Smooth muscle cell (in vitro differentiated cells): Measurements from ENCODE around the gene NKTR. TPM values are rescaled to one million over a fixed set of nuclear protein-coding genes. Genes with fewer than 3 reads are reported as not detected.
"Not testable (repeated sequence)": the region's sequence is repeated elsewhere in the genome, so short reads cannot be mapped to it uniquely, and the experiment has no call there.

ENCODE experiments used
- DNase-seq: peaks from one replicate; lab custom pipeline; 2025; ENCODE audit not compliant: unreplicated experiment; lab: John Stamatoyannopoulos, UW
- H2AFZ ChIP-seq: fragments of 200-600 bp; sonication (generic); 2 replicates; pipeline ENCODE4 v1.6.0; 2016; ENCODE audit warnings: antibody characterized with exemption, low read depth, mild to moderate bottlenecking
- H3F3A ChIP-seq: fragments of 200-600 bp; sonication (generic); 2 replicates; pipeline ENCODE4 v1.6.0; 2017; ENCODE audit warnings: antibody characterized with exemption, low read depth
- H3K27ac ChIP-seq: fragments of 200-600 bp; sonication (generic); 2 replicates; pipeline ENCODE4 v1.5.1; 2016; ENCODE audit warnings: low read depth, mild to moderate bottlenecking
- H3K27me3 ChIP-seq: fragments of 200-600 bp; sonication (generic); 2 replicates; pipeline ENCODE4 v1.6.1; 2016; ENCODE audit warnings: low read depth, mild to moderate bottlenecking
- H3K36me3 ChIP-seq: fragments of 200-600 bp; sonication (generic); 2 replicates; pipeline ENCODE4 v1.5.1; 2016; ENCODE audit warnings: low read depth
- H3K4me1 ChIP-seq: fragments of 200-600 bp; sonication (generic); 2 replicates; pipeline ENCODE4 v1.5.1; 2016; ENCODE audit warnings: low read depth
- H3K4me2 ChIP-seq: fragments of 200-600 bp; sonication (generic); 2 replicates; pipeline ENCODE4 v1.6.0; 2016; ENCODE audit warnings: mild to moderate bottlenecking
- H3K4me3 ChIP-seq: fragments of 200-600 bp; sonication (generic); 2 replicates; pipeline ENCODE4 v1.5.1; 2016; ENCODE audit warnings: mild to moderate bottlenecking
- H3K79me2 ChIP-seq: fragments of 200-600 bp; sonication (generic); 2 replicates; pipeline ENCODE4 v1.6.0; 2016; ENCODE audit warnings: low read depth, mild to moderate bottlenecking
- H3K9ac ChIP-seq: fragments of 200-600 bp; sonication (generic); 2 replicates; pipeline ENCODE4 v1.6.0; 2016; ENCODE audit warnings: low read depth
- H3K9me3 ChIP-seq: fragments of 200-600 bp; sonication (generic); replicated peaks from 2 replicates; pipeline ENCODE4 v1.5.1; 2016; ENCODE audit warnings: low read depth
- H4K20me1 ChIP-seq: fragments of 200-600 bp; sonication (generic); 2 replicates; pipeline ENCODE4 v1.6.0; 2016; ENCODE audit warnings: low read depth
- CTCF ChIP-seq: fragments of 200-600 bp; sonication (generic); IDR thresholded peaks from 2 replicates; pipeline ENCODE4 v1.5.1; 2017; ENCODE audit warnings: borderline replicate concordance, mild to moderate bottlenecking, antibody characterized with exemption; ENCODE audit not compliant: insufficient read depth, poor library complexity, severe bottlenecking
- WGBS: methylation state at CpG from one replicate; pipeline ENCODE4 v1.1.7; 2016; ENCODE audit warnings: low lambda C conversion rate; 5-methylcytosine and 5-hydroxymethylcytosine counted together
- polyA plus RNA-seq: library from polyadenylated mRNA; unstranded; fragments of >200 nt; fragmentation: Nextera tagmentation; extraction: Ambion mirVana; gene quantifications from 2 replicates; pipeline ENCODE4 v1.2.1, GENCODE V29; 2016
- total RNA-seq: library from RNA; depleted of rRNA; stranded (reverse); fragments of >200 nt; gene quantifications from 2 replicates; pipeline ENCODE4 v1.2.3, GENCODE V29; 2014

NKTR gene
- total and polyA plus RNA-seq, 2 experiments from 2014 or later: 37.1 to 91.3 TPM

DNA sequence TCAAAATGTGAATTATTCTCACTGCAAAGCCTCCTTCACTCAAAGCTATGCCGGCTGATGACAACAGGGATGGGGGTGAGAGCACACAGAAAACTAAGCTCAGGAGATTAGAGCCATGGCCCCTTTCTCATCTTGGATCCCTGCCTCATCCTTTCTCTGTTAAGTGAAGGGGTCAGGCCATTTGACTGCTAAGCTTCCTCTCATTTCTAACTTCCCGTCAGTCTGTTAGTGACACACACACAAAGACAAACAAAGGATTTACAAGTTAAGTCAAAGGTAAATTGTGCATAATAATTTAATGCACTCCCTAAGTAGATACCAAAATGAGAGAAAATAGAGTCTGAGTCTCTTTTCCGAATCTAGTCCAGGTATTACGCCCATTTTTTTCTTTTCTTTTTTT, 8.7 kb upstream of the NKTR start:
- H3K9ac ChIP-seq: peak overlapping the region; percentile 80
- DNase-seq: no peak
- 61% methylated on average over 4 of the region's 4 CpGs for WGBS

GRCh38 chr3:42593635-42594034, 6.9 kb upstream of the NKTR start:
- no peak overlapping the region for H2AFZ ChIP-seq
- H3K27me3 ChIP-seq: no peaks in the 10 kb centered on the region
- peaks cover 10% of the 10 kb centered on the region for H3K4me1 ChIP-seq
- peaks cover 30% of the 10 kb centered on the region for H3K79me2 ChIP-seq
- no peak overlapping the region for H3K4me2 ChIP-seq
- peaks cover 7% of the 10 kb centered on the region for H3K36me3 ChIP-seq
- WGBS: 88% methylated on average over 1 of the region's 1 CpG
- no peaks in the 10 kb centered on the region for H3K9me3 ChIP-seq
- H3K27ac ChIP-seq: no peak overlapping the region
- no peak overlapping the region for H3K9ac ChIP-seq
- no peak for TF ChIP-seq CTCF
- H4K20me1 ChIP-seq: no peaks in the 10 kb centered on the region
- no peak for DNase-seq
- H3F3A ChIP-seq: peaks cover 7% of the 10 kb centered on the region
- no peak overlapping the region for H3K4me3 ChIP-seq

More for the DNA sequence above, 8.7 kb upstream of the NKTR start:
- peak overlapping the region; percentile 49 for H3K4me3 ChIP-seq
- H3K4me2 ChIP-seq: peak overlapping the region; percentile 90
- peak overlapping the region; percentile 61 for H3K27ac ChIP-seq
- no peaks in the 10 kb centered on the region for H4K20me1 ChIP-seq
- no peak overlapping the region for H2AFZ ChIP-seq
- no peaks in the 10 kb centered on the region for H3K27me3 ChIP-seq
- no peaks in the 10 kb centered on the region for H3K9me3 ChIP-seq
- peaks cover 7% of the 10 kb centered on the region for H3F3A ChIP-seq
- peaks cover 7% of the 10 kb centered on the region for H3K36me3 ChIP-seq
- H3K4me1 ChIP-seq: peaks cover 10% of the 10 kb centered on the region
- H3K79me2 ChIP-seq: peaks cover 27% of the 10 kb centered on the region
- no peak for TF ChIP-seq CTCF

DNA sequence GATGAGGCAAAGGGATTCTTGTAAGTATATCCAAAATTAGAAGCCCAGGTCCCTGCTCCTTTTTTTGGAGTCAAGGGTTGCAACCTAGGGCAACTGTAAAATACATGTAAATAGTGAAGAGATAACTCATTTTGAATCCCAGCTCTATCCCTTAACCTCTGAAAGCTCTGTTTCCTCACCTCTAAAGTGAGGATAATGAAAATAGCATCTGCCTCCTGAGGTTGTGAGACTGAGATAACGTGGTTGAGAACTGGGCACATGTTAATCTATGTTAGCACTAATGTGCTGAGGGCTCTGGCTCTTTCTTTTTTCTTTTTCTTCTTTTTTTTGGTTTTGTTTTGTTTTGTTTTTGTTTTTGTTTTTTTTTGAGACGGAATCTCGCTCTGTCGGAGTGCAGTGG, 4.8 kb upstream of the NKTR start:
- Histone ChIP-seq H2AFZ (no peak overlapping the region), H3K36me3 (peaks cover 7% of the 10 kb centered on the region), H3F3A (peaks cover 13% of the 10 kb centered on the region), H3K4me1 (peaks cover 13% of the 10 kb centered on the region), H3K79me2 (peaks cover 30% of the 10 kb centered on the region), H3K4me3 (no peak overlapping the region), H4K20me1 (no peaks in the 10 kb centered on the region), H3K9ac (no peak overlapping the region), H3K9me3 (no peaks in the 10 kb centered on the region), H3K4me2 (no peak overlapping the region), H3K27ac (no peak overlapping the region), H3K27me3 (no peaks in the 10 kb centered on the region)
- WGBS: 95% methylated on average over 4 of the region's 4 CpGs
- no peak for TF ChIP-seq CTCF
- no peak for DNase-seq

DNA sequence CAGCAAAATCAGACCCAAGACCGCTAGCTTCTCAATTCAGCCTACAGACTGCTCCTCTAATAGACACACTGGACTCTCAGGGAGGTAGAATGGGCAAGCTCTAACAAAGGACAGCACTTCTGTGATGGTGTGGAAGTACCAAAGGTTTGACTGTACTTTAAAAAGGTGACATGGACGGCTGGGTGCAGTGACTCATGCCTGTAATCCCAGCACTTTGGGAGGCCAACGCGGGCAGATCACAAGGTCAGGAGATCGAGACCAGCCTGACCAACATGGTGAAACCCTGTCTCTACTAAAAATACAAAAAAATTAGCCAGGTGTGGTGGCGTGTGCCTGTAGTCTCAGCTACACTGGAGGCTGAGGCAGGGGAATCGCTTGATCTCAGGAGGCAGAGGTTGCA, 3.4 kb upstream of the NKTR start:
- not testable (repeated sequence) for H3K27ac ChIP-seq, H3K4me2 ChIP-seq, H3K9me3 ChIP-seq, H3K27me3 ChIP-seq, H2AFZ ChIP-seq, H3K9ac ChIP-seq, DNase-seq, H3K4me1 ChIP-seq, H3K4me3 ChIP-seq, H4K20me1 ChIP-seq, H3K36me3 ChIP-seq
- peaks cover 13% of the 10 kb centered on the region for H3F3A ChIP-seq
- H3K79me2 ChIP-seq: peaks cover 32% of the 10 kb centered on the region
- WGBS: 88% methylated on average over 7 of the region's 7 CpGs
